ENCODE data around the gene ITGBL1. TPM values are rescaled to one million over a fixed set of nuclear protein-coding genes. Genes with fewer than 3 reads are reported as not detected.

Gene ITGBL1
- total RNA-seq, 1 experiment from 2014 or later, result 0.22 TPM

DNA sequence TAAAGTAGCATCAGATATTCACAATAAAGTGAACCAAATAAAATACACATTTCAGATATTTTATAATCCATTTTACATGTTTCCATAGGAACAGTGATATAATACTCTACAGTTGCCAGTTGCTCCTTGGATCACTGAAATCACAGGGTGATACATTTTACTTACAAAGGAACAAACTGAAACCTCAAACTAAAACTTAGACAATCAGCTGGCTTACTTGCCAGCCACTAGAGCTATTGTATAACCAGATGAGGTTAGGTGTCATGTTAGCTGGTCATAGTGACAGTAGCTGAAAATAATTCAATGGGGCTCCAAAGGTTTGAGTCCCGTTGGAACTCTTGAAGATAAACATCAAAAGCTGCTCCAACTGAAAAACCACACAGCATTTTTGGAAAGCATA is 274.6 kb downstream of the ITGBL1 start:
- Mint-ChIP-seq H3K9me3 (peaks cover 5% of the 10 kb centered on the region), H3K4me3 (no peak overlapping the region), H3K4me1 (no peaks in the 10 kb centered on the region), H3K27me3 (ENCODE audit: low read depth) (no peaks in the 10 kb centered on the region), H3K36me3 (no peaks in the 10 kb centered on the region), H3K27ac (no peak overlapping the region)
- ChIA-PET CTCF (no interaction called here), POLR2A (no interaction called here)
- ATAC-seq, result no peak
- DNase-seq (ENCODE audit: low spot score), result no peak
- TF ChIP-seq, protein P1, sequence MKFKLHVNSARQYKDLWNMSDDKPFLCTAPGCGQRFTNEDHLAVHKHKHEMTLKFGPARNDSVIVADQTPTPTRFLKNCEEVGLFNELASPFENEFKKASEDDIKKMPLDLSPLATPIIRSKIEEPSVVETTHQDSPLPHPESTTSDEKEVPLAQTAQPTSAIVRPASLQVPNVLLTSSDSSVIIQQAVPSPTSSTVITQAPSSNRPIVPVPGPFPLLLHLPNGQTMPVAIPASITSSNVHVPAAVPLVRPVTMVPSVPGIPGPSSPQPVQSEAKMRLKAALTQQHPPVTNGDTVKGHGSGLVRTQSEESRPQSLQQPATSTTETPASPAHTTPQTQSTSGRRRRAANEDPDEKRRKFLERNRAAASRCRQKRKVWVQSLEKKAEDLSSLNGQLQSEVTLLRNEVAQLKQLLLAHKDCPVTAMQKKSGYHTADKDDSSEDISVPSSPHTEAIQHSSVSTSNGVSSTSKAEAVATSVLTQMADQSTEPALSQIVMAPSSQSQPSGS (CRISPR knock-in tag; IDR thresholded peaks at IDR 0.05; ENCODE audit: borderline replicate concordance, low read depth), result no peak
- TF ChIP-seq MYBL2 (CRISPR knock-in tag; IDR thresholded peaks at IDR 0.05) (no peak), SOX15 (CRISPR knock-in tag; IDR thresholded peaks at IDR 0.05) (no peak), PRRX2 (CRISPR knock-in tag; IDR thresholded peaks at IDR 0.05) (no peak), NFE2L1 (CRISPR knock-in tag; IDR thresholded peaks at IDR 0.05) (no peak), GRHL2 (CRISPR knock-in tag; IDR thresholded peaks at IDR 0.05; ENCODE audit: insufficient replicate concordance, severe bottlenecking) (no peak), FOXJ3 (CRISPR knock-in tag; IDR thresholded peaks at IDR 0.05; ENCODE audit: borderline replicate concordance) (no peak), ZNF219 (CRISPR knock-in tag; IDR thresholded peaks at IDR 0.05; ENCODE audit: borderline replicate concordance) (no peak), ZNF416 (CRISPR knock-in tag; IDR thresholded peaks at IDR 0.05) (no peak), ZNF396 (CRISPR knock-in tag; IDR thresholded peaks at IDR 0.05; ENCODE audit: borderline replicate concordance) (no peak), HMGA2 (CRISPR knock-in tag; IDR thresholded peaks at IDR 0.05) (no peak), TEAD4 (CRISPR knock-in tag; IDR thresholded peaks at IDR 0.05) (no peak), ZNF671 (CRISPR knock-in tag; IDR thresholded peaks at IDR 0.05) (no peak), ZNF263 (CRISPR knock-in tag; IDR thresholded peaks at IDR 0.05; ENCODE audit: low read depth) (no peak)
- TF ChIP-seq, protein P2, sequence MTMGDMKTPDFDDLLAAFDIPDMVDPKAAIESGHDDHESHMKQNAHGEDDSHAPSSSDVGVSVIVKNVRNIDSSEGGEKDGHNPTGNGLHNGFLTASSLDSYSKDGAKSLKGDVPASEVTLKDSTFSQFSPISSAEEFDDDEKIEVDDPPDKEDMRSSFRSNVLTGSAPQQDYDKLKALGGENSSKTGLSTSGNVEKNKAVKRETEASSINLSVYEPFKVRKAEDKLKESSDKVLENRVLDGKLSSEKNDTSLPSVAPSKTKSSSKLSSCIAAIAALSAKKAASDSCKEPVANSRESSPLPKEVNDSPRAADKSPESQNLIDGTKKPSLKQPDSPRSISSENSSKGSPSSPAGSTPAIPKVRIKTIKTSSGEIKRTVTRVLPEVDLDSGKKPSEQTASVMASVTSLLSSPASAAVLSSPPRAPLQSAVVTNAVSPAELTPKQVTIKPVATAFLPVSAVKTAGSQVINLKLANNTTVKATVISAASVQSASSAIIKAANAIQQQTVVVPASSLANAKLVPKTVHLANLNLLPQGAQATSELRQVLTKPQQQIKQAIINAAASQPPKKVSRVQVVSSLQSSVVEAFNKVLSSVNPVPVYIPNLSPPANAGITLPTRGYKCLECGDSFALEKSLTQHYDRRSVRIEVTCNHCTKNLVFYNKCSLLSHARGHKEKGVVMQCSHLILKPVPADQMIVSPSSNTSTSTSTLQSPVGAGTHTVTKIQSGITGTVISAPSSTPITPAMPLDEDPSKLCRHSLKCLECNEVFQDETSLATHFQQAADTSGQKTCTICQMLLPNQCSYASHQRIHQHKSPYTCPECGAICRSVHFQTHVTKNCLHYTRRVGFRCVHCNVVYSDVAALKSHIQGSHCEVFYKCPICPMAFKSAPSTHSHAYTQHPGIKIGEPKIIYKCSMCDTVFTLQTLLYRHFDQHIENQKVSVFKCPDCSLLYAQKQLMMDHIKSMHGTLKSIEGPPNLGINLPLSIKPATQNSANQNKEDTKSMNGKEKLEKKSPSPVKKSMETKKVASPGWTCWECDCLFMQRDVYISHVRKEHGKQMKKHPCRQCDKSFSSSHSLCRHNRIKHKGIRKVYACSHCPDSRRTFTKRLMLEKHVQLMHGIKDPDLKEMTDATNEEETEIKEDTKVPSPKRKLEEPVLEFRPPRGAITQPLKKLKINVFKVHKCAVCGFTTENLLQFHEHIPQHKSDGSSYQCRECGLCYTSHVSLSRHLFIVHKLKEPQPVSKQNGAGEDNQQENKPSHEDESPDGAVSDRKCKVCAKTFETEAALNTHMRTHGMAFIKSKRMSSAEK (CRISPR knock-in tag; IDR thresholded peaks at IDR 0.05; ENCODE audit: borderline replicate concordance), result no peak
- TF ChIP-seq, protein P3, sequence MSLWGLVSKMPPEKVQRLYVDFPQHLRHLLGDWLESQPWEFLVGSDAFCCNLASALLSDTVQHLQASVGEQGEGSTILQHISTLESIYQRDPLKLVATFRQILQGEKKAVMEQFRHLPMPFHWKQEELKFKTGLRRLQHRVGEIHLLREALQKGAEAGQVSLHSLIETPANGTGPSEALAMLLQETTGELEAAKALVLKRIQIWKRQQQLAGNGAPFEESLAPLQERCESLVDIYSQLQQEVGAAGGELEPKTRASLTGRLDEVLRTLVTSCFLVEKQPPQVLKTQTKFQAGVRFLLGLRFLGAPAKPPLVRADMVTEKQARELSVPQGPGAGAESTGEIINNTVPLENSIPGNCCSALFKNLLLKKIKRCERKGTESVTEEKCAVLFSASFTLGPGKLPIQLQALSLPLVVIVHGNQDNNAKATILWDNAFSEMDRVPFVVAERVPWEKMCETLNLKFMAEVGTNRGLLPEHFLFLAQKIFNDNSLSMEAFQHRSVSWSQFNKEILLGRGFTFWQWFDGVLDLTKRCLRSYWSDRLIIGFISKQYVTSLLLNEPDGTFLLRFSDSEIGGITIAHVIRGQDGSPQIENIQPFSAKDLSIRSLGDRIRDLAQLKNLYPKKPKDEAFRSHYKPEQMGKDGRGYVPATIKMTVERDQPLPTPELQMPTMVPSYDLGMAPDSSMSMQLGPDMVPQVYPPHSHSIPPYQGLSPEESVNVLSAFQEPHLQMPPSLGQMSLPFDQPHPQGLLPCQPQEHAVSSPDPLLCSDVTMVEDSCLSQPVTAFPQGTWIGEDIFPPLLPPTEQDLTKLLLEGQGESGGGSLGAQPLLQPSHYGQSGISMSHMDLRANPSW (CRISPR knock-in tag; conservative IDR thresholded peaks at IDR 0.05; ENCODE audit: low read depth), result no peak
- TF ChIP-seq, protein P4, sequence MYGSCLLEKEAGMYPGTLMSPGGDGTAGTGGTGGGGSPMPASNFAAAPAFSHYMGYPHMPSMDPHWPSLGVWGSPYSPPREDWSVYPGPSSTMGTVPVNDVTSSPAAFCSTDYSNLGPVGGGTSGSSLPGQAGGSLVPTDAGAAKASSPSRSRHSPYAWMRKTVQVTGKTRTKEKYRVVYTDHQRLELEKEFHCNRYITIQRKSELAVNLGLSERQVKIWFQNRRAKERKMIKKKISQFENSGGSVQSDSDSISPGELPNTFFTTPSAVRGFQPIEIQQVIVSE (CRISPR knock-in tag; IDR thresholded peaks at IDR 0.05; ENCODE audit: borderline replicate concordance), result no peak
- TF ChIP-seq, protein P5, sequence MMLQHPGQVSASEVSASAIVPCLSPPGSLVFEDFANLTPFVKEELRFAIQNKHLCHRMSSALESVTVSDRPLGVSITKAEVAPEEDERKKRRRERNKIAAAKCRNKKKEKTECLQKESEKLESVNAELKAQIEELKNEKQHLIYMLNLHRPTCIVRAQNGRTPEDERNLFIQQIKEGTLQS (CRISPR knock-in tag; conservative IDR thresholded peaks at IDR 0.05), result no peak
- TF ChIP-seq, protein P6, sequence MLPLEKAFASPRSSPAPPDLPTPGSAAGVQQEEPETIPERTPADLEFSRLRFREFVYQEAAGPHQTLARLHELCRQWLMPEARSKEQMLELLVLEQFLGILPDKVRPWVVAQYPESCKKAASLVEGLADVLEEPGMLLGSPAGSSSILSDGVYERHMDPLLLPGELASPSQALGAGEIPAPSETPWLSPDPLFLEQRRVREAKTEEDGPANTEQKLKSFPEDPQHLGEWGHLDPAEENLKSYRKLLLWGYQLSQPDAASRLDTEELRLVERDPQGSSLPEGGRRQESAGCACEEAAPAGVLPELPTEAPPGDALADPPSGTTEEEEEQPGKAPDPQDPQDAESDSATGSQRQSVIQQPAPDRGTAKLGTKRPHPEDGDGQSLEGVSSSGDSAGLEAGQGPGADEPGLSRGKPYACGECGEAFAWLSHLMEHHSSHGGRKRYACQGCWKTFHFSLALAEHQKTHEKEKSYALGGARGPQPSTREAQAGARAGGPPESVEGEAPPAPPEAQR (CRISPR knock-in tag; IDR thresholded peaks at IDR 0.05), result no peak
- TF ChIP-seq, protein P7, sequence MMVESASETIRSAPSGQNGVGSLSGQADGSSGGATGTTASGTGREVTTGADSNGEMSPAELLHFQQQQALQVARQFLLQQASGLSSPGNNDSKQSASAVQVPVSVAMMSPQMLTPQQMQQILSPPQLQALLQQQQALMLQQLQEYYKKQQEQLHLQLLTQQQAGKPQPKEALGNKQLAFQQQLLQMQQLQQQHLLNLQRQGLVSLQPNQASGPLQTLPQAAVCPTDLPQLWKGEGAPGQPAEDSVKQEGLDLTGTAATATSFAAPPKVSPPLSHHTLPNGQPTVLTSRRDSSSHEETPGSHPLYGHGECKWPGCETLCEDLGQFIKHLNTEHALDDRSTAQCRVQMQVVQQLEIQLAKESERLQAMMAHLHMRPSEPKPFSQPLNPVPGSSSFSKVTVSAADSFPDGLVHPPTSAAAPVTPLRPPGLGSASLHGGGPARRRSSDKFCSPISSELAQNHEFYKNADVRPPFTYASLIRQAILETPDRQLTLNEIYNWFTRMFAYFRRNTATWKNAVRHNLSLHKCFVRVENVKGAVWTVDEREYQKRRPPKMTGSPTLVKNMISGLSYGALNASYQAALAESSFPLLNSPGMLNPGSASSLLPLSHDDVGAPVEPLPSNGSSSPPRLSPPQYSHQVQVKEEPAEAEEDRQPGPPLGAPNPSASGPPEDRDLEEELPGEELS (CRISPR knock-in tag; IDR thresholded peaks at IDR 0.05), result no peak
